Duodenal mucosa (tissue), 2 donors: ENCODE measurements around the gene DYNC1LI1.

Source experiments
- H3K27ac ChIP-seq: one replicate; pipeline ENCODE4 v1.7.0; 2013; ENCODE audit warnings: low read depth, low read length
- H3K27me3 ChIP-seq, 2 donors: one replicate each; pipeline ENCODE4 v1.7.0; 2013; ENCODE audit warnings: low read length in 2 of 2, control low read depth in 1 of 2; ENCODE audit not compliant: insufficient read depth in 2 of 2, control insufficient read depth in 1 of 2
- H3K36me3 ChIP-seq, 2 donors: one replicate each; pipeline ENCODE4 v1.7.0; 2013; ENCODE audit warnings: low read length in 2 of 2, control low read depth in 1 of 2; ENCODE audit not compliant: insufficient read depth in 2 of 2, control insufficient read depth in 1 of 2
- H3K4me1 ChIP-seq, 2 donors: one replicate each; pipeline ENCODE4 v1.7.0; 2013; ENCODE audit warnings: low read length in 2 of 2, control low read depth in 1 of 2; ENCODE audit not compliant: insufficient read depth in 2 of 2, control insufficient read depth in 1 of 2
- H3K4me3 ChIP-seq, 2 donors: one replicate each; pipeline ENCODE4 v1.7.0; 2013; ENCODE audit warnings: low read length in 2 of 2, low read depth in 1 of 2
- H3K9ac ChIP-seq, 2 donors: one replicate each; pipeline ENCODE4 v1.7.0; 2013; ENCODE audit warnings: low read length in 2 of 2, low read depth in 1 of 2
- H3K9me3 ChIP-seq, 2 donors: one replicate each; pipeline ENCODE4 v1.7.0; 2013; ENCODE audit warnings: low read length in 2 of 2, control low read depth in 1 of 2; ENCODE audit not compliant: control insufficient read depth in 1 of 2

The DYNC1LI1 gene

DNA sequence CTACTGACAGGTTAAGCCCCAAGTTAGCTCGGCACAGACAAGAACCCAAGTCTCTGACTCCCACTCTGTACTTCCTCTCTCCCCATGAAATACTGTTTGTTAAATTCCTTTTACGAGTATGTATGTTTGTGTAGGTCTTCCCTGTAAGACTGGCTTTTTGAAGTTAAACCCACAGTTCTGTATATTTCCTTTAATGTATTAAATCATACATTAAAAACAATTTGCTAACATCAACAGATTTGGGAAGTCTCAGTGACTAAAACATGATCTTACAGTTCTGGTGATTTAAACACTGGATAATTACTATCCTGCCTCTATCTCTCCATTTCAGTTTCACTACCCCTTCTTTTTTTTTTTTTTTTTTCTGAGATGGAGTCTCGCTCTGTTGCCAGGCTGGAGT lies 72.4 kb downstream of the DYNC1LI1 start:
- H3K9ac ChIP-seq: no peak overlapping the region
- H3K4me1 ChIP-seq: peaks cover 6 to 11% of the 10 kb centered on the region in 2 donors
- no peaks in the 10 kb centered on the region for H3K9me3 ChIP-seq
- H3K27me3 ChIP-seq: no peaks in the 10 kb centered on the region
- no peak overlapping the region for H3K27ac ChIP-seq
- H3K4me3 ChIP-seq: no peak overlapping the region
- no peaks in the 10 kb centered on the region for H3K36me3 ChIP-seq

DNA sequence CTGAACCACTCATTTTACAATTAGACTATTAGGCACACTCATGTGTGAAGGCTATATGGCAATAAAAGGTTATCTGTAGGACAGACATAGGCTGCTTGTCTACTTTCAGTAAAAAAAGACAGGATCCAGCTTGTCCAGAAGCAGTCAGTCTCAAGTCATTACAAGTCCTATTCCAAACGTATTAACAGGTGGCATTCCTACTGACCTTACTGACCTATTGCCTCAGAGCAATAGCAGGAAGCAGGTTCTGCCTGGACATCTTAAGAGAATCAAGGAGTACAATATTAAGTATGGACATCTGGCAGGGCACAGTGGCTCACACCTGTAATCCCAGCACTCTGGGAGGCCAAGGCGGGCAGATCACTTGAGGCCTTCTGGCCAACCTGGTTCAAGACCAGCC lies 75.0 kb downstream of the DYNC1LI1 start:
- no peaks in the 10 kb centered on the region for H3K9me3 ChIP-seq
- H3K4me3 ChIP-seq: no peak overlapping the region
- H3K27me3 ChIP-seq: no peaks in the 10 kb centered on the region
- peaks cover 2 to 6% of the 10 kb centered on the region in 2 donors for H3K36me3 ChIP-seq
- peaks cover 11 to 16% of the 10 kb centered on the region in 2 donors for H3K4me1 ChIP-seq
- H3K27ac ChIP-seq: no peak overlapping the region
- no peak overlapping the region for H3K9ac ChIP-seq

DNA sequence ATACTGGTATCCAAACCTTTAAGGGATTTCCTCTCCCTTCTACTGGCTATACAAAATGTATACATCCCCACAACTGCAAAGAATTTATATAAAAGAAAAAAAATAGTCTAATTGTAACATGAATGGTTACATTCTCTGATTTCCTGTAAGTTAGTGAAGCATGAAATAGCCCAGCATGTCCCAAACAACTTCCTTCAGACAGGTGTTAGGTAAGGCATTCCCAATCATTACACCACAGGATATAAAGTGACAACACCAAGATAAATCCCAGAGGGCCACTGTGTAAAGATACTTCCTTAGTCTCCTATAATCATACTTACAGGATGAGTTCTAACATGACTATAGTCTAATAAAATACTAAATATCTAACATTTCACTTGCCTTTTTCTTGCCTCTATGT lies 75.6 kb downstream of the DYNC1LI1 start:
- H3K27me3 ChIP-seq: no peaks in the 10 kb centered on the region

DNA sequence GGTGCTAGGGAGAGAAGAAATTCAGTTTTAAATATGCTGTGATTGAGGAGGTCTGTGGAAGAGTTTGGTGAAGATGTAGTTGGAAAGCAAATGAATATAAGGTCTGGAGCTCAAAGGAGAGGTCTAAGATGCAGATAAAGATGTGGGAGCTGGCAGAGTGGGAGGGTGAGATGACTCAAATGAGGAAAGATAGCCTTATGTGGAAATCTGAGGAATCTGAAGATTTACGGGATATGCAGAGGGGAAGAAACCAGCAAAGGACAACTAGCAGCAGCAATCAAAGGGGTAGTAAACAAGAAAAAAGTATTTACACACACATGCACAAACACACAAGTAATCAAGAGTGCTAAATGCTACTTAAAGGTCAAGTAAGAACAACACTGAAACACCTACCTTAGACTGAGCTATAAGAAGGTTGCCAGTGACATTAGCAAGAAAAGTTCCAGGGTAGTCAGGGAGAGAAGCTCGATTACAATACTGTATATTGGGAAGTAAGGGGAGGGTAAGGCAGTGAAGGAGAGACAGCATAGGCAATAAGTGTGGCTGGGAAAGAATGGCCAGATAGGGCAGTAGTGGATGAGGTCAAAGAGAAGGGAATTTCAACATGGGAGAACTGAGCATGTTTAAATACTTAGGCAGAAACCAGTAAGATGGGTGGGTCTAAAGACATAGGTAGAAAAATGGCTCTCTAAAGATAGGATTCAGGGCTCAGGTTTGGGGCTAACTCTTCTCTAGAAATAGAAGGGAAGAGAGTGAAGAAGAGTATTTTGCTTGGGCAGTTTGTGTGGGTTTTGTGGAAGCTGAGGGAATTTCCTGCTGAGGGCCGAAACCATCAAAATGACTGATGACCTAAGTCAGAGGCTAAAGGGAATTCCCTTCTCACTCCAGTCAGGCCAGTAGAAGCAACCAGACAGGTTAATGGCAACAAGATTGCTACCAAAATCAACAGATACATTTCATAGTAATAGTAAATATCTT lies 76.9 kb downstream of the DYNC1LI1 start:
- no peak overlapping the region for H3K9ac ChIP-seq
- no peaks in the 10 kb centered on the region for H3K9me3 ChIP-seq
- H3K4me3 ChIP-seq: no peak overlapping the region
- no peaks in the 10 kb centered on the region for H3K27me3 ChIP-seq
- H3K27ac ChIP-seq: no peak overlapping the region
- peaks cover 11 to 16% of the 10 kb centered on the region in 2 donors for H3K4me1 ChIP-seq
- H3K36me3 ChIP-seq: peaks cover 2 to 6% of the 10 kb centered on the region in 2 donors

More for the DNA sequence above, 75.6 kb downstream of the DYNC1LI1 start:
- Histone ChIP-seq H3K4me1 (peaks cover 11 to 16% of the 10 kb centered on the region in 2 donors), H3K27ac (no peak overlapping the region), H3K9ac (no peak overlapping the region), H3K36me3 (peaks cover 2 to 6% of the 10 kb centered on the region in 2 donors), H3K4me3 (no peak overlapping the region), H3K9me3 (no peaks in the 10 kb centered on the region)

DNA sequence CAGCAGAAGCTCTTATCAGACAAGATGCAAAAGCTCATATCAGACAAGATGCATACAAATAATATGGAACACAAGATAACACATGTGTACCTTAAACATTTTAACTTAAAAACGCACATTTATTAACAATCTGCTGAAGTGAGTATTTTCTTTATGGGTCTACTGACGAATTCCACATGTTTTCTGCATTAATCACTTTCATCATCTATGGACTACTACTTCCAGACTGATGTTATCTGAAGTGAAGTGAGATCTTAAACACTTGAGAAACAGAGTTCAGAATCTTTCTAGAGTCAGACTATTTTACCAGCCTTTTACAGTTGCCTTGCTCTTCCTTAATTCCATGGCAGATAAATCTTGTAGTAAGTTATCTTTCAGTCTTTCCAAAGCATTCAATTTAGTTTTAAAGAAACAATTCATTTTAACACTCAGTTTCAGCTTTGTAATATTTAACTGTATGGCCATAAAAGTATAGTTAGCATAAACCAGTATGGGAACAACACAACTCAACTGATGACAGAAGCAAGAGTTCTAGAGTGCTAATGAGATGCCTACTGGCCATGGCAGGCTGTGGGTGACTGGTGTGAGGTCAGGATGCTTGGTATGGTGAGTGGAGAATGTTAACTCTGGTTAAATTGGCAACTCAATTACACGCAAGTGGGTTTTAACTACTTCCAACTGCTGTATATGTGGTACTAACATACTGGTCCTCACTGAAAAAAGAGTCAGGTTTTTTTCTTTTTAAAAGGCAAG lies 77.8 kb downstream of the DYNC1LI1 start:
- Histone ChIP-seq H3K27ac (no peak overlapping the region), H3K9ac (no peak overlapping the region), H3K4me3 (no peak overlapping the region), H3K4me1 (peaks cover 11 to 16% of the 10 kb centered on the region in 2 donors), H3K27me3 (no peaks in the 10 kb centered on the region), H3K9me3 (no peaks in the 10 kb centered on the region), H3K36me3 (peaks cover 2 to 6% of the 10 kb centered on the region in 2 donors)

DNA sequence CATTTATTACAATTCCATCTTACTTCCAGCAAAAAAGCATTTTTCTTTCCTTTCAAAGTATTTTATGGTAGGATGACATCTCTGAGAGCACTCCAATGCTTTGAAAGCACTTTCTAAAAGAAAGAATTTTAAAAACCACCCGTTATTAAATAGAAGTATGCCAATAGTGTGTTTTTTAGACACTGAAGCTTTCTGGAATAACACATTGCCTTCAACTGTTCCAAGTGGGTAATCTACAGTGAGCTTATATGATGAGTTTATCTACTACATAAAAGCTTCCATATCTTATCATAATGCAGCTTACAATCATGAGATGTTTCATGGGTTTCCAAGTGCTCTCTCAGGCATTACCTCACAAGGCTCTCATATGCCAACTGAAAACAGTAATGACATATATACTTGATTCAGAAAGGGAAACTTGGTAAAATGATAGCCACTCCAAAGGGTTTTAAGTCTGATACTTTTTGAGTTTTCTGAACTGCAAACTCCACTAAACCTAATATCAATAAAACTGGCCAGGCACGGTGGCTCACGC lies 82.1 kb downstream of the DYNC1LI1 start:
- H3K36me3 ChIP-seq: peaks cover 6 to 16% of the 10 kb centered on the region in 2 donors
- H3K4me1 ChIP-seq: peaks cover 8 to 12% of the 10 kb centered on the region in 2 donors
- H3K4me3 ChIP-seq: no peak overlapping the region
- H3K9me3 ChIP-seq: no peaks in the 10 kb centered on the region
- no peak overlapping the region for H3K27ac ChIP-seq
- H3K9ac ChIP-seq: no peak overlapping the region
- no peaks in the 10 kb centered on the region for H3K27me3 ChIP-seq

DNA sequence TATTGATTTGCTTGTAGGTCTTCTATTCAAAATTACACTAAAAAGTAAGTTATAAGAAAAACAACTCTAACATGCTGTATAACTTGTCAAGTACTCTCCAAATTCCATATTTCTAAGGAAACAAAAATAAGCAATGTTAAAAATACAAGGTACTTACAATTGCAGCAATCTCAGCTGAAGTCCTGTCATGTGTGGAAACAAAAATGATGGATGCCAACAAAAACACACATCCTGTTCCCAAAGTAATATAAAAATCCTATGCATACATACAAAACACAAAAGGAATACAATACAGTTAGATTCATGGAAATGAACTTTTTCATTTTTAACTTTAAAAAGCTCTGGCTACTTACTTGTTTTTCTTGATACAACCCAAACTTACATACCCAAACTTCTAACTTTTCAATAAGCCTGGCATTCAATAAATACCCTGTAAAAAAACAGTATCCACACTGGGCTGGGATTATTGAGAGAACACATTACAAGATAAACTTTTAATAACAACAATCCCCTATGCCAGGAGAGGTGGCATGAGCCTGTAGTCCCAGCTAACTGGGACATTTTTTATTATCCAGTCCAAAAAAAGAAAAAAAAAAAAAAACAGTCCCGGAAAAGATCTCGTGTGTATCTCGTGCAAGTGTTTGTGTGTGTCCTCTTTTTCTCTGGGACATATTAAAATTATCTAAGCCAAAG lies 82.7 kb downstream of the DYNC1LI1 start:
- Histone ChIP-seq H3K4me3 (no peak overlapping the region), H3K4me1 (peaks cover 6 to 8% of the 10 kb centered on the region in 2 donors), H3K9ac (no peak overlapping the region), H3K36me3 (peaks cover 3 to 16% of the 10 kb centered on the region in 2 donors), H3K27me3 (no peaks in the 10 kb centered on the region), H3K9me3 (no peaks in the 10 kb centered on the region), H3K27ac (no peak overlapping the region)

DNA sequence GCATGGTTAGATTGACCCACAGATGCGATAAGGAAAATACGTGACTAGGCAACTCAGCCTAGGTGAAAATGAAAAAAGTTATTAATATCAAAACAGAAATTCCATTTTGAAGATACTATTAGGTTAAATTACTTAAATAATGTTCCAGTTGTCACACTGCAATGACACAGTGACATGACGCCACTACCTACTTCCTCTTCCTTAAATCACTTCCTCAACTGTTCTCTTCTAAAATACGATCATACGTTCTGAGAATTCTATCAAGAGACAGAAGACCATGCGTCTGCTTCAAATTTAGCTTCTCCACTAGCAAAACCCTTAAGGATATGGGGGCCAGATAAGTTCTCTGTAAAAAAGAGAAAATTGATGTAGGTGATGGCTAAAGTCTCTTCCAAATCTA lies 86.2 kb downstream of the DYNC1LI1 start:
- H3K4me3 ChIP-seq: no peak overlapping the region
- no peak overlapping the region for H3K9ac ChIP-seq
- no peaks in the 10 kb centered on the region for H3K27me3 ChIP-seq
- H3K27ac ChIP-seq: peak overlapping the region; percentile 25
- H3K4me1 ChIP-seq: no peaks in the 10 kb centered on the region
- peaks cover 0 to 26% of the 10 kb centered on the region in 2 donors for H3K36me3 ChIP-seq
- no peaks in the 10 kb centered on the region for H3K9me3 ChIP-seq

DNA sequence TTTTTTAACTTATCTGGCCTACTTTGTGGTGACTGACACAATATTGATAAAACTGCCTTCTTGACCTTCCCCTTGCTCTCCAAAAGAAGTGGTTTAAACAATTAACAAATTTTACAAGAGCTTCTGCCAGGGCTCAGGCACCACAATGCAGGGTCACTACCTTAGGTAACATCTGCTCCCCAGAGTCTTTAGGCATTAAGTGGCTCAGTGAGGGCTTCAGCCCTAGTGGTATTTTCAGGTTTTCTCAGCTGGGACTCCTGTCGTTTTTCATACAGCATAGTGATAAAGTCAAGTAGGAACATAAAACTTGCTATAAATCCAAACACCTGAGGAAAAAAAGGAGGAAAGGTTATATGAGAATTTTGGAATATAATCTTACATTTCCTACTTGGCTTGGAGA lies 86.9 kb downstream of the DYNC1LI1 start:
- no peaks in the 10 kb centered on the region for H3K4me1 ChIP-seq
- H3K4me3 ChIP-seq: no peak overlapping the region
- H3K27ac ChIP-seq: peak overlapping the region; percentile 7
- H3K36me3 ChIP-seq: peaks cover 0 to 26% of the 10 kb centered on the region in 2 donors
- H3K9me3 ChIP-seq: no peaks in the 10 kb centered on the region
- peak overlapping the region in 1 of 2 donors; percentile 26 for H3K9ac ChIP-seq
- H3K27me3 ChIP-seq: no peaks in the 10 kb centered on the region
